SK-N-SH (cell line): ENCODE measurements around the gene CSNK1A1L. TPM values are rescaled to one million over a fixed set of nuclear protein-coding genes. Genes with fewer than 3 reads are reported as not detected.

Experiments
- CTCF ChIA-PET: fragments of 300-600, 350-600 bp; formaldehyde crosslinking; extraction: SDS; loops from one replicate; lab custom pipeline; 2021; lab: Yijun Ruan, JAX
- POLR2A ChIA-PET: fragments of 350-600 bp; sonication (Branson Sonifier 250); formaldehyde crosslinking; extraction: SDS; loops from one replicate; lab custom pipeline; 2020; ENCODE audit warnings: antibody characterized with exemption, inconsistent platforms; lab: Yijun Ruan, JAX
- DNase-seq: peaks from one replicate; pipeline ENCODE4 v3.0.0; 2012
- H2AFZ ChIP-seq: fragments of 200-600 bp; sonication (generic); 2 replicates; pipeline ENCODE4 v1.8.1; 2016; ENCODE audit warnings: antibody characterized with exemption, mild to moderate bottlenecking, low read depth
- H3F3A ChIP-seq: fragments of 200-600 bp; sonication (generic); replicated peaks from 2 replicates; pipeline ENCODE3; 2016; ENCODE audit warnings: antibody characterized with exemption, mild to moderate bottlenecking; ENCODE audit not compliant: insufficient read depth
- H3K27ac ChIP-seq, 2 experiments: fragments of 200-500 bp in 1 of 2; fragments of 200-600 bp in 1 of 2; sonication (Bioruptor generic) in 1 of 2; sonication (generic), shearing (Covaris generic) in 1 of 2; 2 replicates each; pipeline versions ENCODE4 v1.5.1 to v1.6.1; 2014 to 2016; ENCODE audit warnings: low read depth in 2 of 2, inconsistent platforms in 1 of 2, low read length in 1 of 2, mild to moderate bottlenecking in 1 of 2, mixed read lengths in 1 of 2
- H3K27me3 ChIP-seq: fragments of 200-600 bp; sonication (generic), shearing (Covaris generic); 2 replicates; pipeline ENCODE4 v1.6.1; 2016; ENCODE audit warnings: mixed run types; ENCODE audit not compliant: insufficient read depth
- H3K36me3 ChIP-seq, 2 experiments: fragments of 200-500 bp in 1 of 2; fragments of 200-600 bp in 1 of 2; sonication (Bioruptor generic) in 1 of 2; sonication (generic) in 1 of 2; replicated peaks in 1 of 2; 2 replicates each; pipeline versions ENCODE3 to v1.5.1; 2014 to 2016; ENCODE audit warnings: low read length in 1 of 2, mild to moderate bottlenecking in 1 of 2; ENCODE audit not compliant: insufficient read depth in 2 of 2, control insufficient read depth in 1 of 2
- H3K4me1 ChIP-seq, 2 experiments: fragments of 200-500 bp in 1 of 2; fragments of 200-600 bp in 1 of 2; sonication (Bioruptor generic) in 1 of 2; sonication (generic), shearing (Covaris generic) in 1 of 2; 2 replicates each; pipeline versions ENCODE4 v1.5.1 to v1.6.1; 2014 to 2016; ENCODE audit warnings: low read depth in 1 of 2, low read length in 1 of 2, mixed run types in 1 of 2; ENCODE audit not compliant: insufficient read depth in 2 of 2, control insufficient read depth in 1 of 2
- H3K4me2 ChIP-seq: fragments of 200-600 bp; sonication (generic), shearing (Covaris generic); 2 replicates; pipeline ENCODE4 v1.6.1; 2017; ENCODE audit warnings: mixed run types
- H3K4me3 ChIP-seq, 2 experiments: fragments of 200-500 bp in 1 of 2; fragments of 200-600 bp in 1 of 2; sonication (Bioruptor generic) in 1 of 2; sonication (generic), shearing (Covaris generic) in 1 of 2; 2 replicates each; pipeline versions ENCODE4 v1.5.1 to v1.8.1; 2014 to 2016; ENCODE audit warnings: low read depth in 2 of 2, inconsistent platforms in 1 of 2, low read length in 1 of 2, mild to moderate bottlenecking in 1 of 2, mixed read lengths in 1 of 2, moderate library complexity in 1 of 2
- H3K79me2 ChIP-seq: fragments of 200-600 bp; sonication (generic); 2 replicates; pipeline ENCODE4 v1.8.1; 2017; ENCODE audit warnings: mild to moderate bottlenecking; ENCODE audit not compliant: insufficient read depth
- H3K9ac ChIP-seq: fragments of 200-600 bp; sonication (generic); 2 replicates; pipeline ENCODE4 v1.6.1; 2017; ENCODE audit warnings: mixed run types
- H3K9me2 ChIP-seq: fragments of 200-600 bp; sonication (generic); 2 replicates; pipeline ENCODE4 v1.6.1; 2017; ENCODE audit warnings: mixed run types
- H3K9me3 ChIP-seq: fragments of 200-600 bp; sonication (generic); 2 replicates; pipeline ENCODE4 v1.6.1; 2017; ENCODE audit warnings: mixed run types, mild to moderate bottlenecking, moderate library complexity
- H4K20me1 ChIP-seq: fragments of 200-600 bp; sonication (generic); 2 replicates; pipeline ENCODE4 v1.6.1; 2017; ENCODE audit warnings: mild to moderate bottlenecking, mixed run types; ENCODE audit not compliant: insufficient read depth
- ELF1 ChIP-seq: IDR thresholded peaks from 2 replicates; pipeline ENCODE4 v1.4.0; 2012
- FOSL2 ChIP-seq: IDR thresholded peaks from 2 replicates; pipeline ENCODE4 v1.4.0; 2012; ENCODE audit warnings: low read depth, mild to moderate bottlenecking, moderate library complexity, borderline replicate concordance
- FOXJ3 ChIP-seq: sonication (generic); formaldehyde crosslinking; IDR thresholded peaks from 2 replicates; pipeline ENCODE4 v1.5.1; 2020; ENCODE audit warnings: mild to moderate bottlenecking, missing genetic modification reagents
- GABPA ChIP-seq: IDR thresholded peaks from 2 replicates; pipeline ENCODE4 v1.4.0; 2012; ENCODE audit warnings: low read depth, mild to moderate bottlenecking
- JUND ChIP-seq: IDR thresholded peaks from 2 replicates; pipeline ENCODE4 v1.4.0; 2012
- NFIC ChIP-seq: IDR thresholded peaks from 2 replicates; pipeline ENCODE4 v1.4.0; 2012; ENCODE audit warnings: borderline replicate concordance
- POLR2AphosphoS5 ChIP-seq: IDR thresholded peaks from 2 replicates; pipeline ENCODE4 v1.6.1; 2012; ENCODE audit warnings: low read depth, low read length
- RCOR1 ChIP-seq: fragments of 150-350 bp; IDR thresholded peaks from 2 replicates; pipeline ENCODE4 v1.6.1; 2017; ENCODE audit warnings: antibody characterized with exemption, low read length
- RFX5 ChIP-seq: IDR thresholded peaks from 2 replicates; pipeline ENCODE4 v1.6.1; 2012; ENCODE audit warnings: mild to moderate bottlenecking, improper control_type of control experiment, low read length
- RXRA ChIP-seq: IDR thresholded peaks from 2 replicates; pipeline ENCODE4 v1.4.0; 2012; ENCODE audit warnings: low read depth, mild to moderate bottlenecking, borderline replicate concordance
- SIN3A ChIP-seq: IDR thresholded peaks from 2 replicates; pipeline ENCODE4 v1.6.1; 2012; ENCODE audit warnings: low read depth, mild to moderate bottlenecking, low read length, moderate library complexity, borderline replicate concordance
- SMC3 ChIP-seq: IDR thresholded peaks from 2 replicates; pipeline ENCODE4 v1.6.1; 2012; ENCODE audit warnings: low read depth, low read length, improper control_type of control experiment
- TAF1 ChIP-seq: IDR thresholded peaks from 2 replicates; pipeline ENCODE4 v1.6.1; 2012; ENCODE audit warnings: low read depth, mild to moderate bottlenecking, low read length, moderate library complexity, borderline replicate concordance
- TCF12 ChIP-seq: IDR thresholded peaks from 2 replicates; pipeline ENCODE4 v1.4.0; 2012
- TEAD4 ChIP-seq: IDR thresholded peaks from 2 replicates; pipeline ENCODE4 v1.4.0; 2012; ENCODE audit warnings: mild to moderate bottlenecking, borderline replicate concordance; ENCODE audit not compliant: insufficient read depth
- YY1 ChIP-seq: IDR thresholded peaks from 2 replicates; pipeline ENCODE4 v1.4.0; 2012; ENCODE audit warnings: low read depth, mild to moderate bottlenecking
- WGBS: methylation state at CpG from one replicate; pipeline ENCODE4 v1.1.6; 2017; ENCODE audit warnings: low lambda C conversion rate; 5-methylcytosine and 5-hydroxymethylcytosine counted together
- polyA plus RNA-seq, 3 experiments: library from polyadenylated mRNA; depleted of rRNA; stranded (reverse); fragments of >200 nt; gene quantifications; 2 replicates each; pipeline ENCODE4 v1.2.3, GENCODE V29; 2012
- TF ChIP-seq, protein P1 (sequence below): IDR thresholded peaks from 2 replicates; pipeline ENCODE4; 2012
- TF ChIP-seq, protein P2 (sequence below): IDR thresholded peaks from 2 replicates; pipeline ENCODE4 v1.4.0; 2012; ENCODE audit warnings: low read depth, borderline replicate concordance
- TF ChIP-seq, protein P3 (sequence below): IDR thresholded peaks from 2 replicates; pipeline ENCODE4 v1.6.1; 2012; ENCODE audit warnings: mild to moderate bottlenecking, low read depth, low read length, moderate library complexity
- TF ChIP-seq, protein P4 (sequence below): fragments of 150-350 bp; IDR thresholded peaks from 2 replicates; pipeline ENCODE4 v1.6.1; 2016; ENCODE audit warnings: mild to moderate bottlenecking, low read depth, low read length
- TF ChIP-seq, protein P5 (sequence below): IDR thresholded peaks from 2 replicates; pipeline ENCODE4 v1.4.0; 2012; ENCODE audit warnings: low read depth, borderline replicate concordance
- TF ChIP-seq, protein P6 (sequence below): fragments of 150-350 bp; IDR thresholded peaks from 2 replicates; pipeline ENCODE4 v1.6.1; 2017; ENCODE audit warnings: antibody characterized with exemption, low read length, low read depth, borderline replicate concordance

Gene CSNK1A1L
- polyA plus RNA-seq, 1 of the 3 experiments (the other 2 are of a cell fraction): not detected

DNA sequence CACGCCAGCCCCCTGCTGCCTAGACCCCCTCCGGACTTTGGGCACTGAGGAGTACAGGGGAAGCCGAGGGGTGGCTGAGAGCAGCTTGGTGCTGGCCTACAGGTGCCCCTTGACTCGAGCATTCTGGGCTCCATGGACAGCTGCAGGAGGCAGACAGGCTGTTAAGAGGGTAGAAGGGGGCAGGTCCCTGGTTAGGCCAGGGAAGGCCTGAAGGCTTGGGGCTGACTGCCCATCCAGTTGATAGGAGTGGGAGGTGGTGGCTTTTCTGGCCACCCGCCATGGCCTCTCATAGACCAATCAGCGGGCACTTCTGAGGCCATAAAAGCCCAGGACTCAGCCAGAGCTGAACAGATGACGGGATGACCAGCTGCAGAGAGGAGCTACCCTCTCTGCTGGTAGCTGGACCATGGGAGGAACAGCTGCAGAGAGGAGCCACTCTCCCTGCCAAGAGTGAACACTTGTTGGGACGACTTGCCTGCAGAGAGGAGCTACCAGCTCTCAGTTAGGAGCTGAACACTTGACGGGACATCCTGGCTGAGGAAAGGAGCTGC, 35.2 kb downstream of the CSNK1A1L start (continued):
- TF ChIP-seq POLR2AphosphoS5 (no peak), TCF12 (no peak), GABPA (no peak)

DNA sequence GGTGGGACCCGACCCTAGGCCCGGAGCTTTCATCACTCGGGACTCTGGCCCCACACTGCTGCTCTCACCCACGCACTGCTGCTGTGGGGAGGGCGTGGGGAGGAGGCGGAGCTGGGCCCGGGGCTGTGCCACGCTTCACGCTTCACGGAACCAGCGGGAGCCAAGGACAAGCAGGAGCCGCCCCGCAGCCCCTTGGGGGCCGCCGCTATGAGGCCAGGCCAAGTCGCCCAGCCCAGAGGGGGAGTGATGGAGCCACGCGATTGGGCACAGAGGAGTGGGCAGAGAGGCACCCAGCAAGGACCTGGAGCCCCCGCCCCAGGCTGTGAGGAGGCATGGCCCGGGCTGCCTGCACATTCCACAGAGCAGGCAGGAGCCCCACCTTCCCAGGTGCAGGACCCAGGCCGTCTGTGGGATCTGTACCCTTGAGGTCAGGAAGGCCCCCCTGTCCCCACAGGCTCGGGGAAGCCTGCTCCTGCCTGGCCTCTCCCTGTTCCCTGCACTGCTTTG, 35.8 kb downstream of the CSNK1A1L start:
- Histone ChIP-seq H3K4me1 (no peaks in the 10 kb centered on the region), H3F3A (peaks cover 4% of the 10 kb centered on the region), H3K27ac (no peak overlapping the region), H2AFZ (no peak overlapping the region), H4K20me1 (no peaks in the 10 kb centered on the region), H3K79me2 (no peaks in the 10 kb centered on the region), H3K4me2 (no peak overlapping the region), H3K4me3 (no peak overlapping the region), H3K9me3 (no peaks in the 10 kb centered on the region), H3K36me3 (no peaks in the 10 kb centered on the region)
- ChIA-PET POLR2A (interaction anchor here (1.1 kb wide), 1 partner anchor 70 kb away, joined by 3 read pairs; the partner anchor contains the start of gene ALG5), CTCF (interaction anchor here (1.1 to 1.3 kb wide), 8 partner anchors 9 to 89 kb away, joined by 3 to 9 read pairs (median 4); partner anchors contain the start of genes ALG5 and EXOSC8)
- WGBS: 84% methylated on average over 12 of the region's 22 CpGs
- TF ChIP-seq, protein P1, sequence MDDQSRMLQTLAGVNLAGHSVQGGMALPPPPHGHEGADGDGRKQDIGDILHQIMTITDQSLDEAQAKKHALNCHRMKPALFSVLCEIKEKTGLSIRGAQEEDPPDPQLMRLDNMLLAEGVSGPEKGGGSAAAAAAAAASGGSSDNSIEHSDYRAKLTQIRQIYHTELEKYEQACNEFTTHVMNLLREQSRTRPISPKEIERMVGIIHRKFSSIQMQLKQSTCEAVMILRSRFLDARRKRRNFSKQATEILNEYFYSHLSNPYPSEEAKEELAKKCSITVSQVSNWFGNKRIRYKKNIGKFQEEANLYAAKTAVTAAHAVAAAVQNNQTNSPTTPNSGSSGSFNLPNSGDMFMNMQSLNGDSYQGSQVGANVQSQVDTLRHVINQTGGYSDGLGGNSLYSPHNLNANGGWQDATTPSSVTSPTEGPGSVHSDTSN: no peak
- TF ChIP-seq FOSL2 (no peak), TEAD4 (no peak), TCF12 (no peak), SIN3A (no peak), FOXJ3 (CRISPR knock-in tag) (no peak), RFX5 (no peak), YY1 (no peak), NFIC (no peak), RCOR1 (no peak), JUND (no peak), SMC3 (no peak), ELF1 (no peak), RXRA (no peak), TAF1 (no peak)
- TF ChIP-seq, protein P2, sequence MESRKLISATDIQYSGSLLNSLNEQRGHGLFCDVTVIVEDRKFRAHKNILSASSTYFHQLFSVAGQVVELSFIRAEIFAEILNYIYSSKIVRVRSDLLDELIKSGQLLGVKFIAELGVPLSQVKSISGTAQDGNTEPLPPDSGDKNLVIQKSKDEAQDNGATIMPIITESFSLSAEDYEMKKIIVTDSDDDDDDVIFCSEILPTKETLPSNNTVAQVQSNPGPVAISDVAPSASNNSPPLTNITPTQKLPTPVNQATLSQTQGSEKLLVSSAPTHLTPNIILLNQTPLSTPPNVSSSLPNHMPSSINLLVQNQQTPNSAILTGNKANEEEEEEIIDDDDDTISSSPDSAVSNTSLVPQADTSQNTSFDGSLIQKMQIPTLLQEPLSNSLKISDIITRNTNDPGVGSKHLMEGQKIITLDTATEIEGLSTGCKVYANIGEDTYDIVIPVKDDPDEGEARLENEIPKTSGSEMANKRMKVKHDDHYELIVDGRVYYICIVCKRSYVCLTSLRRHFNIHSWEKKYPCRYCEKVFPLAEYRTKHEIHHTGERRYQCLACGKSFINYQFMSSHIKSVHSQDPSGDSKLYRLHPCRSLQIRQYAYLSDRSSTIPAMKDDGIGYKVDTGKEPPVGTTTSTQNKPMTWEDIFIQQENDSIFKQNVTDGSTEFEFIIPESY: no peak
- TF ChIP-seq, protein P3, sequence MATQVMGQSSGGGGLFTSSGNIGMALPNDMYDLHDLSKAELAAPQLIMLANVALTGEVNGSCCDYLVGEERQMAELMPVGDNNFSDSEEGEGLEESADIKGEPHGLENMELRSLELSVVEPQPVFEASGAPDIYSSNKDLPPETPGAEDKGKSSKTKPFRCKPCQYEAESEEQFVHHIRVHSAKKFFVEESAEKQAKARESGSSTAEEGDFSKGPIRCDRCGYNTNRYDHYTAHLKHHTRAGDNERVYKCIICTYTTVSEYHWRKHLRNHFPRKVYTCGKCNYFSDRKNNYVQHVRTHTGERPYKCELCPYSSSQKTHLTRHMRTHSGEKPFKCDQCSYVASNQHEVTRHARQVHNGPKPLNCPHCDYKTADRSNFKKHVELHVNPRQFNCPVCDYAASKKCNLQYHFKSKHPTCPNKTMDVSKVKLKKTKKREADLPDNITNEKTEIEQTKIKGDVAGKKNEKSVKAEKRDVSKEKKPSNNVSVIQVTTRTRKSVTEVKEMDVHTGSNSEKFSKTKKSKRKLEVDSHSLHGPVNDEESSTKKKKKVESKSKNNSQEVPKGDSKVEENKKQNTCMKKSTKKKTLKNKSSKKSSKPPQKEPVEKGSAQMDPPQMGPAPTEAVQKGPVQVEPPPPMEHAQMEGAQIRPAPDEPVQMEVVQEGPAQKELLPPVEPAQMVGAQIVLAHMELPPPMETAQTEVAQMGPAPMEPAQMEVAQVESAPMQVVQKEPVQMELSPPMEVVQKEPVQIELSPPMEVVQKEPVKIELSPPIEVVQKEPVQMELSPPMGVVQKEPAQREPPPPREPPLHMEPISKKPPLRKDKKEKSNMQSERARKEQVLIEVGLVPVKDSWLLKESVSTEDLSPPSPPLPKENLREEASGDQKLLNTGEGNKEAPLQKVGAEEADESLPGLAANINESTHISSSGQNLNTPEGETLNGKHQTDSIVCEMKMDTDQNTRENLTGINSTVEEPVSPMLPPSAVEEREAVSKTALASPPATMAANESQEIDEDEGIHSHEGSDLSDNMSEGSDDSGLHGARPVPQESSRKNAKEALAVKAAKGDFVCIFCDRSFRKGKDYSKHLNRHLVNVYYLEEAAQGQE: no peak
- TF ChIP-seq, protein P4, sequence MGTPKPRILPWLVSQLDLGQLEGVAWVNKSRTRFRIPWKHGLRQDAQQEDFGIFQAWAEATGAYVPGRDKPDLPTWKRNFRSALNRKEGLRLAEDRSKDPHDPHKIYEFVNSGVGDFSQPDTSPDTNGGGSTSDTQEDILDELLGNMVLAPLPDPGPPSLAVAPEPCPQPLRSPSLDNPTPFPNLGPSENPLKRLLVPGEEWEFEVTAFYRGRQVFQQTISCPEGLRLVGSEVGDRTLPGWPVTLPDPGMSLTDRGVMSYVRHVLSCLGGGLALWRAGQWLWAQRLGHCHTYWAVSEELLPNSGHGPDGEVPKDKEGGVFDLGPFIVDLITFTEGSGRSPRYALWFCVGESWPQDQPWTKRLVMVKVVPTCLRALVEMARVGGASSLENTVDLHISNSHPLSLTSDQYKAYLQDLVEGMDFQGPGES: no peak
- TF ChIP-seq, protein P5, sequence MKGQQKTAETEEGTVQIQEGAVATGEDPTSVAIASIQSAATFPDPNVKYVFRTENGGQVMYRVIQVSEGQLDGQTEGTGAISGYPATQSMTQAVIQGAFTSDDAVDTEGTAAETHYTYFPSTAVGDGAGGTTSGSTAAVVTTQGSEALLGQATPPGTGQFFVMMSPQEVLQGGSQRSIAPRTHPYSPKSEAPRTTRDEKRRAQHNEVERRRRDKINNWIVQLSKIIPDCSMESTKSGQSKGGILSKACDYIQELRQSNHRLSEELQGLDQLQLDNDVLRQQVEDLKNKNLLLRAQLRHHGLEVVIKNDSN: no peak
- TF ChIP-seq, protein P6, sequence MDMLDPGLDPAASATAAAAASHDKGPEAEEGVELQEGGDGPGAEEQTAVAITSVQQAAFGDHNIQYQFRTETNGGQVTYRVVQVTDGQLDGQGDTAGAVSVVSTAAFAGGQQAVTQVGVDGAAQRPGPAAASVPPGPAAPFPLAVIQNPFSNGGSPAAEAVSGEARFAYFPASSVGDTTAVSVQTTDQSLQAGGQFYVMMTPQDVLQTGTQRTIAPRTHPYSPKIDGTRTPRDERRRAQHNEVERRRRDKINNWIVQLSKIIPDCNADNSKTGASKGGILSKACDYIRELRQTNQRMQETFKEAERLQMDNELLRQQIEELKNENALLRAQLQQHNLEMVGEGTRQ: no peak
- TF ChIP-seq, all 33 proteins: peak for 0
- peak; percentile 19 for DNase-seq
- Histone ChIP-seq H3K27me3 (no peaks in the 10 kb centered on the region), H3K9me2 (no peaks in the 10 kb centered on the region), H3K9ac (no peak overlapping the region)
